IMR-90 (cell line): ENCODE data around the gene VPS4B. TPM values are rescaled to one million over a fixed set of nuclear protein-coding genes. Genes with fewer than 3 reads are reported as not detected.

ENCODE experiments used
- ATAC-seq: fragments of 200-7000 bp; cut with Tn5 transposase; 2 replicates; pipeline ENCODE4 v1.9.1; 2020; ENCODE audit warnings: low read depth, mild to moderate bottlenecking, moderate library complexity
- BruUV-seq: library from RNA; stranded (reverse); fragments of 400-500 nt; replicated peaks from 2 replicates; lab custom pipeline; 2021; lab: Mats Ljungman, UMichigan
- CTCF ChIA-PET: fragments of 300-600 bp; formaldehyde crosslinking; extraction: SDS; loops from one replicate; lab custom pipeline; 2021; ENCODE audit warnings: antibody characterized with exemption; lab: Yijun Ruan, JAX
- POLR2A ChIA-PET: fragments of 300-600 bp; sonication (Branson Sonifier 250); formaldehyde crosslinking; loops from one replicate; lab custom pipeline; 2022; ENCODE audit warnings: antibody characterized with exemption; ENCODE audit not compliant: unreplicated experiment; lab: Charles Lee
- DNase-seq: peaks from one replicate; pipeline ENCODE4 v3.0.0; 2013
- H2AFZ ChIP-seq: replicated peaks from 2 replicates; pipeline ENCODE3; 2013; ENCODE audit warnings: low read length, mild to moderate bottlenecking; ENCODE audit not compliant: poor library complexity
- H2AK5ac ChIP-seq: 2 replicates; pipeline ENCODE4 v1.6.1; 2013; ENCODE audit warnings: low read depth, low read length, inconsistent platforms
- H2AK9ac ChIP-seq: replicated peaks from 2 replicates; pipeline ENCODE3; 2013; ENCODE audit warnings: mild to moderate bottlenecking, low read depth, low read length, moderate library complexity; ENCODE audit not compliant: poor library complexity
- H2BK120ac ChIP-seq: 2 replicates; pipeline ENCODE4 v1.6.1; 2013; ENCODE audit warnings: low read depth, low read length, inconsistent platforms
- H2BK15ac ChIP-seq: 3 replicates; pipeline ENCODE4 v1.6.1; 2013; ENCODE audit warnings: low read depth, low read length, inconsistent platforms
- H2BK20ac ChIP-seq: 2 replicates; pipeline ENCODE4 v1.6.1; 2013; ENCODE audit warnings: low read depth, mild to moderate bottlenecking, inconsistent platforms, low read length, moderate library complexity
- H2BK5ac ChIP-seq: 2 replicates; pipeline ENCODE4 v1.6.1; 2013; ENCODE audit warnings: mild to moderate bottlenecking, low read depth, low read length, inconsistent platforms; ENCODE audit not compliant: poor library complexity, severe bottlenecking
- H3K14ac ChIP-seq: replicated peaks from 2 replicates; pipeline ENCODE4 v1.6.1; 2013; ENCODE audit warnings: low read depth, low read length, inconsistent platforms
- H3K18ac ChIP-seq: 2 replicates; pipeline ENCODE4 v1.6.1; 2013; ENCODE audit warnings: low read depth, low read length, control low read depth
- H3K23ac ChIP-seq: 2 replicates; pipeline ENCODE4 v1.6.1; 2013; ENCODE audit warnings: low read depth, low read length, inconsistent platforms
- H3K27ac ChIP-seq: 2 replicates; pipeline ENCODE4 v1.5.1; 2013; ENCODE audit warnings: mild to moderate bottlenecking, control low read depth, low read length; ENCODE audit not compliant: insufficient read depth
- H3K27me3 ChIP-seq: 2 replicates; pipeline ENCODE4 v1.6.1; 2013; ENCODE audit warnings: low read length; ENCODE audit not compliant: control insufficient read depth, insufficient read depth
- H3K36me3 ChIP-seq: 2 replicates; pipeline ENCODE4 v1.6.1; 2013; ENCODE audit warnings: low read length, mixed read lengths; ENCODE audit not compliant: control insufficient read depth, insufficient read depth
- H3K4ac ChIP-seq: 2 replicates; pipeline ENCODE4 v1.6.1; 2013; ENCODE audit warnings: low read depth, low read length, inconsistent platforms
- H3K4me1 ChIP-seq: 2 replicates; pipeline ENCODE4 v1.6.1; 2013; ENCODE audit warnings: low read length, mixed read lengths; ENCODE audit not compliant: control insufficient read depth, insufficient read depth
- H3K4me2 ChIP-seq: 2 replicates; pipeline ENCODE4 v1.6.1; 2013; ENCODE audit warnings: low read depth, mild to moderate bottlenecking, control low read depth, low read length, moderate library complexity
- H3K4me3 ChIP-seq: 2 replicates; pipeline ENCODE4 v1.5.1; 2013; ENCODE audit warnings: low read depth, mild to moderate bottlenecking, control low read depth, low read length, moderate library complexity; ENCODE audit not compliant: insufficient read depth
- H3K56ac ChIP-seq: 2 replicates; pipeline ENCODE4 v1.6.1; 2013; ENCODE audit warnings: low read length, inconsistent platforms; ENCODE audit not compliant: insufficient read depth; ENCODE audit errors: extremely low read depth
- H3K79me1 ChIP-seq, 2 experiments: 2 replicates each; pipeline ENCODE4 v1.6.1; 2013; ENCODE audit warnings: low read length in 2 of 2, inconsistent platforms in 1 of 2, low read depth in 1 of 2
- H3K9ac ChIP-seq: 2 replicates; pipeline ENCODE4 v1.6.1; 2013; ENCODE audit warnings: low read depth, low read length, control low read depth
- H3K9me1 ChIP-seq: 2 replicates; pipeline ENCODE4 v1.6.1; 2013; ENCODE audit warnings: low read length, inconsistent platforms; ENCODE audit not compliant: insufficient read depth
- H3K9me3 ChIP-seq: 2 replicates; pipeline ENCODE4 v1.6.1; 2013; ENCODE audit warnings: low read length; ENCODE audit not compliant: control insufficient read depth, insufficient read depth
- H4K20me1 ChIP-seq: 2 replicates; pipeline ENCODE4 v1.6.1; 2013; ENCODE audit warnings: low read length, inconsistent platforms; ENCODE audit not compliant: insufficient read depth
- H4K5ac ChIP-seq: 2 replicates; pipeline ENCODE4 v1.6.1; 2013; ENCODE audit warnings: mild to moderate bottlenecking, low read depth, low read length, control low read depth
- H4K8ac ChIP-seq, 2 experiments: 2 replicates each; pipeline ENCODE4 v1.6.1; 2013; ENCODE audit warnings: low read depth in 2 of 2, low read length in 2 of 2, control low read depth in 1 of 2, inconsistent platforms in 1 of 2
- H4K91ac ChIP-seq: 2 replicates; pipeline ENCODE4 v1.6.1; 2013; ENCODE audit warnings: low read depth, low read length, inconsistent platforms; ENCODE audit not compliant: insufficient read depth
- BHLHE40 ChIP-seq: fragments of 150-350 bp; IDR thresholded peaks from 2 replicates; pipeline ENCODE4 v1.6.1; 2016; ENCODE audit warnings: mild to moderate bottlenecking, low read depth, low read length
- CEBPB ChIP-seq: IDR thresholded peaks from 2 replicates; pipeline ENCODE4 v1.6.1; 2012; ENCODE audit warnings: low read depth, low read length, improper control_type of control experiment
- CHD1 ChIP-seq: IDR thresholded peaks from 2 replicates; pipeline ENCODE4 v1.6.1; 2012; ENCODE audit warnings: low read depth, low read length, improper control_type of control experiment
- ELK1 ChIP-seq: fragments of 150-350 bp; IDR thresholded peaks from 2 replicates; pipeline ENCODE4 v1.6.1; 2016; ENCODE audit warnings: low read depth, mild to moderate bottlenecking, low read length, moderate library complexity, borderline replicate concordance
- FOS ChIP-seq: fragments of 150-350 bp; IDR thresholded peaks from 2 replicates; pipeline ENCODE4 v1.6.1; 2016; ENCODE audit warnings: low read depth, low read length
- MAFK ChIP-seq: IDR thresholded peaks from 2 replicates; pipeline ENCODE4 v1.6.1; 2012; ENCODE audit warnings: low read depth, low read length, improper control_type of control experiment
- MAZ ChIP-seq: IDR thresholded peaks from 2 replicates; pipeline ENCODE4 v1.6.1; 2012; ENCODE audit warnings: low read depth, mild to moderate bottlenecking, low read length, improper control_type of control experiment, moderate library complexity, borderline replicate concordance
- MXI1 ChIP-seq: IDR thresholded peaks from 2 replicates; pipeline ENCODE4 v1.6.1; 2012; ENCODE audit warnings: low read depth, mild to moderate bottlenecking, low read length, moderate library complexity, borderline replicate concordance
- POLR2A ChIP-seq: IDR thresholded peaks from 2 replicates; pipeline ENCODE4 v1.6.1; 2012; ENCODE audit warnings: mild to moderate bottlenecking, low read depth, low read length
- RAD21 ChIP-seq: IDR thresholded peaks from 2 replicates; pipeline ENCODE4 v1.6.1; 2012; ENCODE audit warnings: low read length, improper control_type of control experiment
- RCOR1 ChIP-seq: IDR thresholded peaks from 2 replicates; pipeline ENCODE4 v1.6.1; 2012; ENCODE audit warnings: mild to moderate bottlenecking, low read length, improper control_type of control experiment; ENCODE audit not compliant: insufficient replicate concordance
- SMC3 ChIP-seq: fragments of 150-350 bp; IDR thresholded peaks from 2 replicates; pipeline ENCODE4 v1.6.1; 2016; ENCODE audit warnings: low read depth, mild to moderate bottlenecking, antibody characterized with exemption, low read length, moderate library complexity
- WGBS, 2 experiments: methylation state at CpG; one replicate each; pipeline versions ENCODE4 v1.1.5 to v1.1.7; 2013; ENCODE audit warnings: missing lambda C conversion rate in 2 of 2; ENCODE audit not compliant: insufficient read length in 1 of 2; ENCODE audit errors: extremely low coverage in 2 of 2; 5-methylcytosine and 5-hydroxymethylcytosine counted together
- dilution Hi-C: fragments of 300-500 bp; cut with HindIII; formaldehyde crosslinking; loops from one replicate; pipeline ENCODE4 v1.14.3; 2018; ENCODE audit warnings: low sequenced_read_pairs; ENCODE audit not compliant: unreplicated experiment
- in situ Hi-C: fragments of 300-500 bp; cut with MboI; formaldehyde crosslinking; loops from 3 replicates; pipeline ENCODE4 v1.14.3; 2019; ENCODE audit warnings: low sequenced_read_pairs, inconsistent platforms, mixed read lengths
- intact Hi-C: fragments of 100-400 bp; cut with micrococcal nuclease; formaldehyde crosslinking; loops from 2 replicates; pipeline ENCODE4 v1.10.0; 2022
- polyA plus RNA-seq, 3 experiments: library from polyadenylated mRNA; depleted of rRNA; stranded (reverse); fragments of >200 nt; gene quantifications; 2 replicates each; pipeline ENCODE4 v1.2.3, GENCODE V29; 2012; ENCODE audit warnings: low replicate concordance in 1 of 3
- total RNA-seq: library from RNA; depleted of rRNA; stranded (reverse); fragments of >200 nt; gene quantifications from 2 replicates; pipeline ENCODE4 v1.2.3, GENCODE V29; 2012
- TF ChIP-seq, protein P1 (sequence below): fragments of 150-350 bp; IDR thresholded peaks from 2 replicates; pipeline ENCODE4 v1.6.1; 2017; ENCODE audit warnings: mild to moderate bottlenecking, antibody characterized with exemption, low read length, low read depth
- TF ChIP-seq, protein P2 (sequence below): conservative IDR thresholded peaks from 2 replicates; pipeline ENCODE4 v1.5.1; 2012; ENCODE audit warnings: mild to moderate bottlenecking, low read depth, low read length, improper control_type of control experiment

Gene VPS4B
- total and polyA plus RNA-seq, 2 of the 4 experiments (the other 2 are of a cell fraction): 16.2 to 31.5 TPM

- Histone ChIP-seq H3K27ac (no peak overlapping the region), H4K20me1 (no peaks in the 10 kb centered on the region; the same call in 1 of the 2 replicates), H4K91ac (no peak overlapping the region), H3K23ac (no peak overlapping the region), H3K27me3 (no peaks in the 10 kb centered on the region), H3K36me3 (peaks cover 43% of the 10 kb centered on the region), H2BK15ac (no peak overlapping the region), H3K9ac (no peak overlapping the region), H3K9me1 (no peaks in the 10 kb centered on the region), H3K79me1 (peaks cover 14 to 23% of the 10 kb centered on the region in 2 experiments; a peak in 2 of 4 replicates), H4K8ac (no peak overlapping the region), H2BK5ac (no peak overlapping the region), H3K4me1 (no peaks in the 10 kb centered on the region), H2AFZ (no peak overlapping the region), H3K4me2 (no peak overlapping the region), H2BK20ac (no peak overlapping the region), H3K4ac (no peak overlapping the region), H3K18ac (no peak overlapping the region), H4K5ac (no peak overlapping the region), H3K9me3 (no peaks in the 10 kb centered on the region), H3K14ac (no peak overlapping the region), H2AK9ac (no peak overlapping the region), H3K4me3 (no peak overlapping the region), H2BK120ac (no peak overlapping the region), H3K56ac (no peak overlapping the region), H2AK5ac (no peak overlapping the region)
- no TSS peak for BruUV-seq
- in situ Hi-C loops (no loop called here), intact Hi-C loops (no loop called here), dilution Hi-C loops (no loop called here)
- no peak for TF ChIP-seq BHLHE40
- TF ChIP-seq, protein P1, sequence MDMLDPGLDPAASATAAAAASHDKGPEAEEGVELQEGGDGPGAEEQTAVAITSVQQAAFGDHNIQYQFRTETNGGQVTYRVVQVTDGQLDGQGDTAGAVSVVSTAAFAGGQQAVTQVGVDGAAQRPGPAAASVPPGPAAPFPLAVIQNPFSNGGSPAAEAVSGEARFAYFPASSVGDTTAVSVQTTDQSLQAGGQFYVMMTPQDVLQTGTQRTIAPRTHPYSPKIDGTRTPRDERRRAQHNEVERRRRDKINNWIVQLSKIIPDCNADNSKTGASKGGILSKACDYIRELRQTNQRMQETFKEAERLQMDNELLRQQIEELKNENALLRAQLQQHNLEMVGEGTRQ: no peak
- TF ChIP-seq RCOR1: no peak
- no peak for TF ChIP-seq RAD21
- TF ChIP-seq, protein P2, sequence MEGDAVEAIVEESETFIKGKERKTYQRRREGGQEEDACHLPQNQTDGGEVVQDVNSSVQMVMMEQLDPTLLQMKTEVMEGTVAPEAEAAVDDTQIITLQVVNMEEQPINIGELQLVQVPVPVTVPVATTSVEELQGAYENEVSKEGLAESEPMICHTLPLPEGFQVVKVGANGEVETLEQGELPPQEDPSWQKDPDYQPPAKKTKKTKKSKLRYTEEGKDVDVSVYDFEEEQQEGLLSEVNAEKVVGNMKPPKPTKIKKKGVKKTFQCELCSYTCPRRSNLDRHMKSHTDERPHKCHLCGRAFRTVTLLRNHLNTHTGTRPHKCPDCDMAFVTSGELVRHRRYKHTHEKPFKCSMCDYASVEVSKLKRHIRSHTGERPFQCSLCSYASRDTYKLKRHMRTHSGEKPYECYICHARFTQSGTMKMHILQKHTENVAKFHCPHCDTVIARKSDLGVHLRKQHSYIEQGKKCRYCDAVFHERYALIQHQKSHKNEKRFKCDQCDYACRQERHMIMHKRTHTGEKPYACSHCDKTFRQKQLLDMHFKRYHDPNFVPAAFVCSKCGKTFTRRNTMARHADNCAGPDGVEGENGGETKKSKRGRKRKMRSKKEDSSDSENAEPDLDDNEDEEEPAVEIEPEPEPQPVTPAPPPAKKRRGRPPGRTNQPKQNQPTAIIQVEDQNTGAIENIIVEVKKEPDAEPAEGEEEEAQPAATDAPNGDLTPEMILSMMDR: no peak
- no peak for TF ChIP-seq CHD1
- TF ChIP-seq FOS: no peak
- no peak for TF ChIP-seq SMC3
- no peak for TF ChIP-seq MAFK
- no peak for TF ChIP-seq MAZ
- no peak for TF ChIP-seq MXI1
- TF ChIP-seq ELK1: no peak
- TF ChIP-seq CEBPB: no peak
- no peak for TF ChIP-seq POLR2A
- ChIA-PET CTCF (no interaction called here), POLR2A (no interaction called here)
- ATAC-seq: no peak
- WGBS, 2 experiments: no CpG with 5 or more reads among the region's 5 CpGs
- no peak for DNase-seq
Measured at GRCh38 chr18:63344263-63344662, 78.0 kb downstream of the VPS4B start.
